Measurements from ENCODE around the gene ALG14. TPM values are rescaled to one million over a fixed set of nuclear protein-coding genes. Genes with fewer than 3 reads are reported as not detected.
"Not testable (repeated sequence)": the region's sequence is repeated elsewhere in the genome, so short reads cannot be mapped to it uniquely, and the experiment has no call there.

ALG14 gene
- total and polyA plus RNA-seq, 9 donors: 3.2 to 9.3 (median 7.1) TPM

DNA sequence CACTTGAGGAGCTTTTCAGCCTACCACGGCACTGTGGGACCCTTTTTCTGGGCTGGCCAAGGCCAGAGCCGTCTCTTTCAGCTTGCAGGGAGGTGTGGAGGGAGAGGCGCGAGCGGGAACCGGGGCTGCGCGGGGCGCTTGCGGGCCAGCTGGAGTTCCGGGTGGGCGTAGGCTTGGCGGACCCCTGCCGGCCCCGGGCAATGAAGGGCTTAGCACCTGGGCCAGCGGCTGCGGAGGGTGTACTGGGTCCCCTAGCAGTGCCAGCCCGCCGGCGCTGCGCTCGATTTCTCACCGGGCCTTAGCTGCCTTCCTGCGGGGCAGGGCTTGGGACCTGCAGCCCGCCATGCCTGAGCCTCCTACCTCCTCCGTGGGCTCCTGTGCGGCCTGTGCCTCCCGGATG, 18.5 kb upstream of the ALG14 start:
- not testable (repeated sequence) for DNase-seq; H3K27me3 ChIP-seq (ENCODE audit: control insufficient read depth, insufficient read depth, low read length); H3K9me3 ChIP-seq (replicated peaks; ENCODE audit: control insufficient read depth, low read depth, low read length); H3K4me3 ChIP-seq (ENCODE audit: low read length); H3K27ac ChIP-seq (ENCODE audit: low read length); H3K4me1 ChIP-seq (ENCODE audit: control insufficient read depth, insufficient read depth, low read length); H3K36me3 ChIP-seq (ENCODE audit: control insufficient read depth, insufficient read depth, low read length)
- WGBS (ENCODE audit: insufficient coverage): 82% methylated on average over 21 of the region's 28 CpGs

DNA sequence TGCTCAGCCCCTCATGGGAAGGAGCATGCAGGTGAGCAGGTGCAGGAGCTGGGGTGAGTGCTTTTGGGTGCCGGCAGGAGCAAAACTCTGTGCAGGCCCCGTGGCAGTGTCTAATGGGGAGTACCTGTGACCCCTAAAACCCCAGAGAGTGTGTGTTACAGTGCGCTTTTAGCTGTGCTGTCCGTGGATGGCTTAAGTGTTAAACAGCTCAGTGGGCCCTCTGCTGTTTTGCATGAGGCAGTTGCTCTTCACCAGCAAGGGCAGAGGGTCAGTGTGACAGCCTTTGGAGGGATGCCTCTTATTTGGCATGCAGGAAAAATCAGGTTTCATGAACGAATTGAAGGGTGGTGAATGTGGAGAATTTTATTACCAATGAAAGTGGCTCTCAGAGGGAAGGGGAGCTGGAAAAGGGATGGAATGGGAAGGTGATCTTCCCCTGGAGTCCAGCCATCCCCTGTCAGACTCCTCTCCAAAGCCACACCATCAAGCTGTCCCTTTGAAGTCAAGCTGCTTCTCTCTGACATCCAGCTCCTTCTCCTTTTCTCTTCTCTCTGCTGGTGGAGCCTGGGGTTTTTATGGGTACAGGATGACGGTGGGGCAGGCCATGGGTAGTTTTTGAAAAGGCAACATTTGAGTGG, 17.0 kb upstream of the ALG14 start:
- H3K9me3 ChIP-seq (replicated peaks; ENCODE audit: control insufficient read depth, low read depth, low read length): no peaks in the 10 kb centered on the region
- H3K36me3 ChIP-seq (ENCODE audit: control insufficient read depth, insufficient read depth, low read length): no peaks in the 10 kb centered on the region
- H3K27me3 ChIP-seq (ENCODE audit: control insufficient read depth, insufficient read depth, low read length): no peaks in the 10 kb centered on the region
- no peak for DNase-seq
- H3K4me3 ChIP-seq (ENCODE audit: low read length): no peak overlapping the region
- no peak overlapping the region for H3K27ac ChIP-seq (ENCODE audit: low read length)
- peaks cover 3% of the 10 kb centered on the region for H3K4me1 ChIP-seq (ENCODE audit: control insufficient read depth, insufficient read depth, low read length)
- 90% methylated on average over 5 of the region's 6 CpGs for WGBS (ENCODE audit: insufficient coverage)

DNA sequence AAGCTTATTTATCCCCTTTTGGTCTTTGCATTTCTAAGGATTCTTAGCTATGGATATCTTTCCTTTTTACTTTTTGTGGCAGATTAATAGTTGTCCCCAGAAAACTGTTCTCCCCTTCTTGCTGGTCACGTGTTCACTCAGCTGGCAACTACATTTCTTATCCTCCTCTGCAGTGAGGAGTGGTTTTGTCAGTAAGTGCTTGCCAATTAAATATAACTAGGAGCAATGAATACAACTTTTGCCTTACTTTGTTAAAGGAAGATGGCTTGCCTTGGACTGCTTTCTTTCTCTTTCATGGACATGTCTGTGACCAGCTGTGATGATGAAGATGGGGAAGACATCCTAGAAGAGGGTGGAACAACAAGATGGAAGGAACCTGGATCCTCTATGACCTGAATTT, 15.6 kb upstream of the ALG14 start:
- no peaks in the 10 kb centered on the region for H3K9me3 ChIP-seq (replicated peaks; ENCODE audit: control insufficient read depth, low read depth, low read length)
- no peak overlapping the region for H3K27ac ChIP-seq (ENCODE audit: low read length)
- no peaks in the 10 kb centered on the region for H3K36me3 ChIP-seq (ENCODE audit: control insufficient read depth, insufficient read depth, low read length)
- WGBS (ENCODE audit: insufficient coverage): no CpG with 5 or more reads among the region's 1 CpG
- H3K4me1 ChIP-seq (ENCODE audit: control insufficient read depth, insufficient read depth, low read length): peaks cover 3% of the 10 kb centered on the region
- DNase-seq: no peak
- H3K27me3 ChIP-seq (ENCODE audit: control insufficient read depth, insufficient read depth, low read length): no peaks in the 10 kb centered on the region
- no peak overlapping the region for H3K4me3 ChIP-seq (ENCODE audit: low read length)

DNA sequence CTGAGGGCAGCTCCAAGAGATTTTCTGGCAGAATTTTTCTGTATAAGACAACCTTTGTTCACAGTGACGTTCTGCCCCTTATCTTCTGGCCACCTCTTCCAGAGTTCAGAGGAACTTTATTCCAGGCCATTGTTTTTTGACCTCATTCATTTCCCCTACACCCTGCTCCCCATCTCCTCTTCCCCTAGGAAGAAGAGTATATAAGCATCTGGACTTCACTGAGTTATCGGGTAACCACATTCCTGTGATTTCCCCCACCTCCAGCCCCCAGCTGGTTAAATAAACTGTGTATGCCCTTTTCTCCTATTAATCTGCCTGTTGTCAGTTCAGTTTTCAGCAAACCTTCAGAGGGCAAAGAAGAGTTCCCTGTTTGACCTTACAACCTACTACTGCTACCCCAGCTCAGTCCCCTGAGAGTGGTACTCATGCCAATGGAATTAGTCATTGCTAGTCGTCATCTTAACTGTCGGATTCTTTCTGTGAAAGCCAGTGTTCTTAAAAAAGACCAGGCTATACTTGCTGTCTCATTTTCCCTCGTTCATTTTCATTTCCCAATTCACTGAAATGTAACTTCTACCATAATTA, 14.3 kb upstream of the ALG14 start:
- no peak overlapping the region for H3K4me3 ChIP-seq (ENCODE audit: low read length)
- H3K27me3 ChIP-seq (ENCODE audit: control insufficient read depth, insufficient read depth, low read length): no peaks in the 10 kb centered on the region
- H3K36me3 ChIP-seq (ENCODE audit: control insufficient read depth, insufficient read depth, low read length): no peaks in the 10 kb centered on the region
- peaks cover 3% of the 10 kb centered on the region for H3K4me1 ChIP-seq (ENCODE audit: control insufficient read depth, insufficient read depth, low read length)
- DNase-seq: peak; percentile 68
- no peak overlapping the region for H3K27ac ChIP-seq (ENCODE audit: low read length)
- 10% methylated on average over 3 of the region's 5 CpGs for WGBS (ENCODE audit: insufficient coverage)
- no peaks in the 10 kb centered on the region for H3K9me3 ChIP-seq (replicated peaks; ENCODE audit: control insufficient read depth, low read depth, low read length)

DNA sequence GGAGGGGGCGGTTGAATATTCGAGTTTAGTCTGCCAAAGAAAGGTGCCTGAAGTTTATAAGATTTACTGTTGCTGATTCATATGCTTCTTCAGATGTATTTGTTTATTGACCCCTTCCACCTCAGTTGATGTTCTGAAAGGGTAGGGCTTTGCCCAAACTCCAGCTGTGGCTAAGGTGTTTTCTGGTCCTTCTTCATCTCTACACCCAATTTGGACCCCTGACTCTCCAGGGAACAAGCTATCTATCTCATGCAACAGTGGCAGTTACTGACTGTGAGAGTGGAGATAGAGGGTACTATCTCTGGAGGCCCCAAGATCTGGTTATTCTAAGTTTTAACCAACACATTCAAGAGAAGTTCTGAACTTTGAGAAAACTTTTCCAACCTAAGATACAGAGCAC, 12.6 kb upstream of the ALG14 start:
- H3K4me3 ChIP-seq (ENCODE audit: low read length): no peak overlapping the region
- H3K36me3 ChIP-seq (ENCODE audit: control insufficient read depth, insufficient read depth, low read length): no peaks in the 10 kb centered on the region
- 75% methylated on average over 2 of the region's 2 CpGs for WGBS (ENCODE audit: insufficient coverage)
- peaks cover 3% of the 10 kb centered on the region for H3K4me1 ChIP-seq (ENCODE audit: control insufficient read depth, insufficient read depth, low read length)
- no peak overlapping the region for H3K27ac ChIP-seq (ENCODE audit: low read length)
- no peak for DNase-seq
- no peaks in the 10 kb centered on the region for H3K9me3 ChIP-seq (replicated peaks; ENCODE audit: control insufficient read depth, low read depth, low read length)
- no peaks in the 10 kb centered on the region for H3K27me3 ChIP-seq (ENCODE audit: control insufficient read depth, insufficient read depth, low read length)

GRCh38 chr1:95084317-95085176, 11.8 kb upstream of the ALG14 start:
- no peak overlapping the region for H3K27ac ChIP-seq (ENCODE audit: low read length)
- WGBS (ENCODE audit: insufficient coverage): 64% methylated on average over 2 of the region's 8 CpGs

GRCh38 chr1:95080879-95081278, 8.1 kb upstream of the ALG14 start:
- no peaks in the 10 kb centered on the region for H3K36me3 ChIP-seq (ENCODE audit: control insufficient read depth, insufficient read depth, low read length)
- no peaks in the 10 kb centered on the region for H3K27me3 ChIP-seq (ENCODE audit: control insufficient read depth, insufficient read depth, low read length)
- no peaks in the 10 kb centered on the region for H3K9me3 ChIP-seq (replicated peaks; ENCODE audit: control insufficient read depth, low read depth, low read length)
- H3K27ac ChIP-seq (ENCODE audit: low read length): no peak overlapping the region
- H3K4me3 ChIP-seq (ENCODE audit: low read length): no peak overlapping the region
- 100% methylated on average over 1 of the region's 1 CpG for WGBS (ENCODE audit: insufficient coverage)
- no peaks in the 10 kb centered on the region for H3K4me1 ChIP-seq (ENCODE audit: control insufficient read depth, insufficient read depth, low read length)
- DNase-seq: no peak

More at GRCh38 chr1:95084317-95085176, 11.8 kb upstream of the ALG14 start:
- no peak overlapping the region for H3K4me3 ChIP-seq (ENCODE audit: low read length)
- H3K27me3 ChIP-seq (ENCODE audit: control insufficient read depth, insufficient read depth, low read length): no peaks in the 10 kb centered on the region
- H3K36me3 ChIP-seq (ENCODE audit: control insufficient read depth, insufficient read depth, low read length): no peaks in the 10 kb centered on the region
- peak; percentile 49 for DNase-seq
- no peaks in the 10 kb centered on the region for H3K9me3 ChIP-seq (replicated peaks; ENCODE audit: control insufficient read depth, low read depth, low read length)
- H3K4me1 ChIP-seq (ENCODE audit: control insufficient read depth, insufficient read depth, low read length): peaks cover 3% of the 10 kb centered on the region

DNA sequence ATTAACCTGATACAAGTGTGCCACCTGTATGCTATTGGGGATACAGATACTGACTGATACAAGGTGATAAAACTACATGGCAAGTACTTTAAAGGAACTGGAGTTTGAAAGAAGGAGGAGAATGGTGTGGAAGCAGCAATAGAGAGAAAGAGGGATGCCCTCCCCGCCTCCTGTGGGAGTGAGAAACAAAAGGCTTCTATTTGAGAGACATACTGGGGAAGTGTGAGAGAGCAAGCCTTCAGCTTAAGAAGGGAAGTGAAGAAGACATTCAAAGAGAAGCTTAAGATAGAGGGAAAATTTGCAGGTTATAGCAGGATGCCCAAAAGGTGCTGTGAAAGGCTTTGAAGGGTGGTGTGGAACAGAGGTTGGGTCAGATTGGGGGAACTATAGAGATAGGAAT, 7.7 kb upstream of the ALG14 start:
- no peaks in the 10 kb centered on the region for H3K36me3 ChIP-seq (ENCODE audit: control insufficient read depth, insufficient read depth, low read length)
- H3K27ac ChIP-seq (ENCODE audit: low read length): no peak overlapping the region
- no peaks in the 10 kb centered on the region for H3K9me3 ChIP-seq (replicated peaks; ENCODE audit: control insufficient read depth, low read depth, low read length)
- no peaks in the 10 kb centered on the region for H3K27me3 ChIP-seq (ENCODE audit: control insufficient read depth, insufficient read depth, low read length)
- no peak for DNase-seq
- 55% methylated on average over 1 of the region's 1 CpG for WGBS (ENCODE audit: insufficient coverage)
- H3K4me3 ChIP-seq (ENCODE audit: low read length): no peak overlapping the region
- no peaks in the 10 kb centered on the region for H3K4me1 ChIP-seq (ENCODE audit: control insufficient read depth, insufficient read depth, low read length)

DNA sequence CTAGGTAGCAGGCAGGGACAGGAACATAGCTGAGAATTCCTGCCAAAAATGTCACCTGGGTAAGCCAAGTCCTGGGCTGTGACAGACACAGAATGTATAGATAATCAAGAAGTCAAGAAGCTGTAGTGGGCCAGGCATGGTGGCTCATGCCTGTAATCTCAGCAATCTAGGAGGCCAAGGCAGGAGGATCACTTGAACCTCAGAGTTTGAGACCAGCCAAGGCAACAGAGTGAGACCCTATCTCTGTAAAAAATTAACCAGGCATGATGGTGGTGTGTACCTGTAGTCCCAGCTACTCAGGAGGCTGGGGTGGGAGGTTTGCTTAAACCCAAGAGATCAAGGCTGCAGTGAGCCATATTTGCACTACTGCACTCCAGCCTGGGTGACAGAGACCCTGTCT, 3.3 kb upstream of the ALG14 start:
- no peaks in the 10 kb centered on the region for H3K9me3 ChIP-seq (replicated peaks; ENCODE audit: control insufficient read depth, low read depth, low read length)
- H3K27ac ChIP-seq (ENCODE audit: low read length): no peak overlapping the region
- no peak for DNase-seq
- H3K4me3 ChIP-seq (ENCODE audit: low read length): no peak overlapping the region
- peaks cover 7% of the 10 kb centered on the region for H3K4me1 ChIP-seq (ENCODE audit: control insufficient read depth, insufficient read depth, low read length)
- peaks cover under 1% of the 10 kb centered on the region for H3K36me3 ChIP-seq (ENCODE audit: control insufficient read depth, insufficient read depth, low read length)
- no peaks in the 10 kb centered on the region for H3K27me3 ChIP-seq (ENCODE audit: control insufficient read depth, insufficient read depth, low read length)

GRCh38 chr1:95073446-95073845, 695 bp upstream of the ALG14 start:
- peaks cover 7% of the 10 kb centered on the region for H3K36me3 ChIP-seq (ENCODE audit: control insufficient read depth, insufficient read depth, low read length)
- H3K4me3 ChIP-seq (ENCODE audit: low read length): peak overlapping the region; percentile 84
- no peak for DNase-seq
- H3K27me3 ChIP-seq (ENCODE audit: control insufficient read depth, insufficient read depth, low read length): no peaks in the 10 kb centered on the region
- no peaks in the 10 kb centered on the region for H3K9me3 ChIP-seq (replicated peaks; ENCODE audit: control insufficient read depth, low read depth, low read length)
- whole genome bisulfite sequencing (ENCODE audit: insufficient coverage): no CpG with 5 or more reads among the region's 3 CpGs
- peaks cover 7% of the 10 kb centered on the region for H3K4me1 ChIP-seq (ENCODE audit: control insufficient read depth, insufficient read depth, low read length)
- peak overlapping the region; percentile 95 for H3K27ac ChIP-seq (ENCODE audit: low read length)

Measured in muscle of leg (tissue), 11 donors.